ENCODE measurements around the gene TNFSF12. TPM values are rescaled to one million over a fixed set of nuclear protein-coding genes. Genes with fewer than 3 reads are reported as not detected.

The TNFSF12 gene
- total and polyA plus RNA-seq, 9 of the 15 experiments (the other 6 are each of a cell fraction or from before 2014, with no cell fraction given) = 0.03 to 0.95 (median 0.19) TPM; not detected in 3

DNA sequence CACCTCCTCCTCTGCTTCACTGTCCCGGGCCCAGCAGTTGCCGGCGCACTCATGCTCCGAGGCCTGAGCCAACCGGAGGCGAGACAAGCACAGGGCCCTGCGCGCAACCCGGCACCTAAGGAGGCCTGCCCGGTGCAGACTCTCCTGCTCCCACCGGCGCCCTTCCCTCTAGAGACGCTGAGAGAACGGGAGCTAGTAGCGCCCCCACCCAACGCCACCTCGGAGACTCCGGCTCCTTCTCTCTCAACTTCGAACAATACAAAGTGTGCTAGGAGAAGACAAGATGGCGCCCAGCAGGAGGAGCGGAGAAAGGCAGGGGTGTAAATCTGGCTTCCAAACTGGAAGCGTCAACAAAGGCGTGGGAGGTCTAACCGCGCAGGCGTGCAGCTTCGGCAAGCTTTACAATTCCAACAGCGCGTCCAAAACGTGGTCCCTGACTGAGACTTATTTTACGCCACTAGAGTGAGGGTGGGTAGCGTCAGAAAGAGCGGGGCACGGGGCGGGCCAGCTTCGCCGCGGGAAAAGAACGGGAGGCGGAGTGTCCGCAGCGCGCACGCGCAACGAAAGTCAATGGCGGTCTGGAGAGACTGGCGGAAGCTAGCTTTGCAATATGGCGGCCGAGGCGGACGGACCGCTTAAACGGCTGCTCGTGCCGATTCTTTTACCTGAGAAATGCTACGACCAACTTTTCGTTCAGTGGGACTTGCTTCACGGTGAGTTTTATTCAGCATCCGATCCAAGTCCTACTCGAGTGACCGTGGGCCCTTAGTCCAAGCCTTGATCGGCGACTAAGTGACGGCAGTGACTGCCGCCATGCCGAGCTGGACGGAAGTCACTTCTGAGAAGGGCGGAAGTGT is 34.6 kb downstream of the TNFSF12 start, which contains the start of gene MPDU1 (continued):
- TF ChIP-seq SAFB (IDR thresholded peaks at IDR 0.05; ENCODE audit: borderline replicate concordance, low read depth, low read length) (no peak), RBM34 (IDR thresholded peaks at IDR 0.05; ENCODE audit: borderline replicate concordance, insufficient read depth, low read length) (no peak), CBX2 (IDR thresholded peaks at IDR 0.05; ENCODE audit: insufficient read depth, low read length, poor library complexity, severe bottlenecking) (no peak), KDM5B (IDR thresholded peaks at IDR 0.05; ENCODE audit: insufficient replicate concordance, low read depth, low read length) (peak; percentile 74), GTF2A2 (tag; IDR thresholded peaks at IDR 0.05) (no peak), BRF1 (IDR thresholded peaks at IDR 0.05; ENCODE audit: borderline replicate concordance, extremely low read depth, insufficient read length) (no peak), MAFK (IDR thresholded peaks at IDR 0.05; ENCODE audit: low read length) (no peak), POLR2H (tag; IDR thresholded peaks at IDR 0.05; ENCODE audit: low read depth) (peak; percentile 95), ZNF3 (CRISPR knock-in tag; IDR thresholded peaks at IDR 0.05) (no peak), CBX3 (IDR thresholded peaks at IDR 0.05; ENCODE audit: borderline replicate concordance in 1 of 2, low read length in 2 of 2) (peak in 1 of 2 experiments; percentile 44; a peak in 1 of 3 replicates), HCFC1 (IDR thresholded peaks at IDR 0.05; ENCODE audit: low read depth, low read length) (peak; percentile 76), IRF2 (CRISPR knock-in tag; IDR thresholded peaks at IDR 0.05) (no peak)
- TF ChIP-seq, protein P1, sequence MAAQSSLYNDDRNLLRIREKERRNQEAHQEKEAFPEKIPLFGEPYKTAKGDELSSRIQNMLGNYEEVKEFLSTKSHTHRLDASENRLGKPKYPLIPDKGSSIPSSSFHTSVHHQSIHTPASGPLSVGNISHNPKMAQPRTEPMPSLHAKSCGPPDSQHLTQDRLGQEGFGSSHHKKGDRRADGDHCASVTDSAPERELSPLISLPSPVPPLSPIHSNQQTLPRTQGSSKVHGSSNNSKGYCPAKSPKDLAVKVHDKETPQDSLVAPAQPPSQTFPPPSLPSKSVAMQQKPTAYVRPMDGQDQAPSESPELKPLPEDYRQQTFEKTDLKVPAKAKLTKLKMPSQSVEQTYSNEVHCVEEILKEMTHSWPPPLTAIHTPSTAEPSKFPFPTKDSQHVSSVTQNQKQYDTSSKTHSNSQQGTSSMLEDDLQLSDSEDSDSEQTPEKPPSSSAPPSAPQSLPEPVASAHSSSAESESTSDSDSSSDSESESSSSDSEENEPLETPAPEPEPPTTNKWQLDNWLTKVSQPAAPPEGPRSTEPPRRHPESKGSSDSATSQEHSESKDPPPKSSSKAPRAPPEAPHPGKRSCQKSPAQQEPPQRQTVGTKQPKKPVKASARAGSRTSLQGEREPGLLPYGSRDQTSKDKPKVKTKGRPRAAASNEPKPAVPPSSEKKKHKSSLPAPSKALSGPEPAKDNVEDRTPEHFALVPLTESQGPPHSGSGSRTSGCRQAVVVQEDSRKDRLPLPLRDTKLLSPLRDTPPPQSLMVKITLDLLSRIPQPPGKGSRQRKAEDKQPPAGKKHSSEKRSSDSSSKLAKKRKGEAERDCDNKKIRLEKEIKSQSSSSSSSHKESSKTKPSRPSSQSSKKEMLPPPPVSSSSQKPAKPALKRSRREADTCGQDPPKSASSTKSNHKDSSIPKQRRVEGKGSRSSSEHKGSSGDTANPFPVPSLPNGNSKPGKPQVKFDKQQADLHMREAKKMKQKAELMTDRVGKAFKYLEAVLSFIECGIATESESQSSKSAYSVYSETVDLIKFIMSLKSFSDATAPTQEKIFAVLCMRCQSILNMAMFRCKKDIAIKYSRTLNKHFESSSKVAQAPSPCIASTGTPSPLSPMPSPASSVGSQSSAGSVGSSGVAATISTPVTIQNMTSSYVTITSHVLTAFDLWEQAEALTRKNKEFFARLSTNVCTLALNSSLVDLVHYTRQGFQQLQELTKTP (IDR thresholded peaks at IDR 0.05; ENCODE audit: low read depth in 1 of 2, partially characterized antibody in 2 of 2) = peak in 1 of 2 experiments; percentile 98
- TF ChIP-seq, protein P2, sequence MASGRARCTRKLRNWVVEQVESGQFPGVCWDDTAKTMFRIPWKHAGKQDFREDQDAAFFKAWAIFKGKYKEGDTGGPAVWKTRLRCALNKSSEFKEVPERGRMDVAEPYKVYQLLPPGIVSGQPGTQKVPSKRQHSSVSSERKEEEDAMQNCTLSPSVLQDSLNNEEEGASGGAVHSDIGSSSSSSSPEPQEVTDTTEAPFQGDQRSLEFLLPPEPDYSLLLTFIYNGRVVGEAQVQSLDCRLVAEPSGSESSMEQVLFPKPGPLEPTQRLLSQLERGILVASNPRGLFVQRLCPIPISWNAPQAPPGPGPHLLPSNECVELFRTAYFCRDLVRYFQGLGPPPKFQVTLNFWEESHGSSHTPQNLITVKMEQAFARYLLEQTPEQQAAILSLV (tag; IDR thresholded peaks at IDR 0.05) = peak; percentile 48; the same call in 1 of the 2 replicates
